Naive thymus-derived CD4-positive, alpha-beta T cell (primary cell): ENCODE results near the gene POPDC2. TPM values are rescaled to one million over a fixed set of nuclear protein-coding genes. Genes with fewer than 3 reads are reported as not detected.

Experiments
- ATAC-seq: fragments of 150-1000 bp; cut with Tn5 transposase; 2 replicates; pipeline ENCODE4 v1.10.0; 2021; ENCODE audit warnings: mild to moderate bottlenecking, moderate library complexity
- CTCF ChIA-PET: fragments of 350-600 bp; sonication (Branson Sonifier 250); formaldehyde crosslinking; loops from one replicate; lab custom pipeline; 2021; ENCODE audit warnings: antibody characterized with exemption; lab: Charles Lee
- POLR2A ChIA-PET: fragments of 350-600 bp; sonication (Branson Sonifier 250); formaldehyde crosslinking; loops from one replicate; lab custom pipeline; 2021; ENCODE audit warnings: antibody characterized with exemption, inconsistent platforms; lab: Charles Lee
- DNase-seq, 9 donors: peaks; one replicate each; pipeline versions ENCODE4 v3.0.0 to v3.0.0-alpha.2; 2020 to 2022; ENCODE audit warnings: mixed read lengths in 1 of 9
- H3K27ac ChIP-seq: one replicate; pipeline ENCODE4 v1.7.0; 2013; ENCODE audit warnings: mild to moderate bottlenecking, low read depth, low read length, moderate library complexity
- H3K27me3 ChIP-seq, 2 donors: one replicate each; pipeline ENCODE4 v1.7.0; 2013; ENCODE audit warnings: low read length in 2 of 2, mild to moderate bottlenecking in 2 of 2, moderate library complexity in 2 of 2; ENCODE audit not compliant: control insufficient read depth in 2 of 2, insufficient read depth in 2 of 2
- H3K36me3 ChIP-seq, 3 experiments: 1 replicate in 2 of 3; 2 replicates in 1 of 3; pipeline ENCODE4 v1.7.0; 2013; ENCODE audit warnings: low read length in 3 of 3, mild to moderate bottlenecking in 3 of 3, moderate library complexity in 1 of 3; ENCODE audit not compliant: insufficient read depth in 3 of 3, control insufficient read depth in 2 of 3
- H3K4me1 ChIP-seq, 2 donors: one replicate each; pipeline ENCODE4 v1.7.0; 2013; ENCODE audit warnings: low read length in 2 of 2, mild to moderate bottlenecking in 2 of 2, moderate library complexity in 1 of 2; ENCODE audit not compliant: control insufficient read depth in 2 of 2, insufficient read depth in 2 of 2
- H3K4me3 ChIP-seq: 2 replicates; pipeline ENCODE4 v1.7.0; 2013; ENCODE audit warnings: mild to moderate bottlenecking, low read length
- H3K9me3 ChIP-seq, 3 experiments: 1 replicate in 2 of 3; 2 replicates in 1 of 3; pipeline ENCODE4 v1.7.0; 2013; ENCODE audit warnings: low read length in 3 of 3; ENCODE audit not compliant: control insufficient read depth in 2 of 3
- H3K27ac Mint-ChIP-seq, 9 donors: one replicate each; pipeline ENCODE4 v1.8.0; 2020 to 2022; ENCODE audit warnings: mixed read lengths in 9 of 9, mild to moderate bottlenecking in 8 of 9, moderate library complexity in 5 of 9, inconsistent platforms in 2 of 9
- H3K27me3 Mint-ChIP-seq, 5 donors: one replicate each; pipeline ENCODE4 v1.8.0; 2021 to 2022; ENCODE audit warnings: mixed read lengths in 5 of 5, mild to moderate bottlenecking in 1 of 5
- H3K36me3 Mint-ChIP-seq, 5 donors: one replicate each; pipeline ENCODE4 v1.8.0; 2020 to 2022; ENCODE audit warnings: mixed read lengths in 5 of 5, mild to moderate bottlenecking in 3 of 5, inconsistent platforms in 1 of 5
- H3K4me1 Mint-ChIP-seq, 7 donors: one replicate each; pipeline ENCODE4 v1.8.0; 2020 to 2022; ENCODE audit warnings: mixed read lengths in 7 of 7, mild to moderate bottlenecking in 3 of 7, inconsistent platforms in 1 of 7
- H3K4me3 Mint-ChIP-seq, 10 donors: one replicate each; pipeline ENCODE4 v1.8.0; 2020 to 2022; ENCODE audit warnings: mild to moderate bottlenecking in 10 of 10, mixed read lengths in 10 of 10, moderate library complexity in 6 of 10, inconsistent platforms in 2 of 10
- H3K9me3 Mint-ChIP-seq, 11 donors: one replicate each; pipeline ENCODE4 v1.8.0; 2020 to 2022; ENCODE audit warnings: mixed read lengths in 11 of 11, mild to moderate bottlenecking in 4 of 11, inconsistent platforms in 1 of 11, moderate library complexity in 1 of 11
- intact Hi-C, 2 donors: fragments of 100-400 bp; cut with micrococcal nuclease; formaldehyde crosslinking; loops; one replicate each; pipeline ENCODE4 v1.15.1; 2023
- polyA plus RNA-seq, 2 donors: library from polyadenylated mRNA; unstranded; fragments of 300-500 nt; fragmentation: Illumina TruSeq; gene quantifications; one replicate each; pipeline ENCODE4 v1.2.3, GENCODE V29; 2021
- total RNA-seq, 6 experiments: library from RNA in 5 of 6; stranded (reverse) in 5 of 6; gene quantifications; 1 replicate in 5 of 6; 2 replicates in 1 of 6; pipeline ENCODE4 v1.2.3 and lab custom pipeline; 2021 to 2026

POPDC2 gene
- total and polyA plus RNA-seq, 7 experiments from 2014 or later: 2.0 to 6.0 (median 4.3) TPM

DNA sequence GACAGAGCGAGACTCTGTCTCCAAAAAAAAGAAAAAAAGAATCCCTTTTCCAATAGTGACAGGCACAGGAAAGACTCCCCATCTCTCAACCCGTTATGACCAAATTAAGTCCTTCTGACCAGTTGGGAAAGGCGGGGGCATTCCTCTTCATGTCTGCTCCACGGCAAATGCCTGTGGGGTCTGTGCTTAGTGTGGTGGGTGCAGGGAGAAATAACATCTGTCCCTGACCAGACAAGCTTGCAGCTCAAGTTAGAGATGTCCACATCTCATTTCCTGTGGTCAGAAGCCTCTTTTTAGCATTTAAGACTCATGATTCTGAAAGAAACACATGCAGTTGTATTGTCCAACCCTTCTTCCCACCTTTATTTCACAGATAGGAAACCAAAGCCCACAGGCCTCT lies 46.5 kb downstream of the POPDC2 start:
- Histone ChIP-seq H3K27me3 (no peaks in the 10 kb centered on the region), H3K9me3 (no peaks in the 10 kb centered on the region), H3K4me1 (no peaks in the 10 kb centered on the region), H3K4me3 (no peak overlapping the region), H3K36me3 (no peaks in the 10 kb centered on the region), H3K27ac (no peak overlapping the region)
- no peak overlapping the region for H3K4me3 Mint-ChIP-seq
- ChIA-PET POLR2A (no interaction called here), CTCF (no interaction called here)
- H3K27ac Mint-ChIP-seq: no peak overlapping the region
- intact Hi-C loops: no loop called here
- DNase-seq (no peak), ATAC-seq (no peak)
- peaks cover 8 to 36% (median 15%) of the 10 kb centered on the region in 5 donors for H3K27me3 Mint-ChIP-seq
- no peaks in the 10 kb centered on the region for H3K4me1 Mint-ChIP-seq
- H3K36me3 Mint-ChIP-seq: peaks cover 0 to 4% (median 0%) of the 10 kb centered on the region in 5 donors
- H3K9me3 Mint-ChIP-seq: no peaks in the 10 kb centered on the region

DNA sequence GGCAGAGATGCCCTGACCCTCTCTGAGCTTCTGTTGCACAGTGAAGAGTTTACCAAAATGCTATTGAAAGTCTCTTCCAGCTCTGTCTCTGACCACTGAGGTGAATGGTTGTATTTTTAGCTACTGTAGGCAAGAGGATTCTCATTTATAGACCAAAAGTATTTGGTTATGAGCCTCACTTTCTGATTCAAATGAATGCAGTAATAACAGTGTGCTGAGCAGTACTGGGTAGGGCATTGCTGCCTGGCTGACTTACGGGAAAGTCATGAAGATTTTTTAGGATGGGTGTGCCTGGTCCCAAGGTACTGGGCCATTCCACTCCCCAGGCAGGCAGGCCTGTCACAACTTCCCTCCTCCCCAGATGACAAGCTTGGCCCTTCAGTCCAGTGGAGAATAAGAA lies 47.2 kb downstream of the POPDC2 start:
- Mint-ChIP-seq H3K9me3 (no peaks in the 10 kb centered on the region), H3K4me3 (no peak overlapping the region), H3K27me3 (peaks cover 8 to 40% (median 18%) of the 10 kb centered on the region in 5 donors), H3K27ac (no peak overlapping the region), H3K36me3 (peaks cover 0 to 4% (median 0%) of the 10 kb centered on the region in 5 donors), H3K4me1 (no peaks in the 10 kb centered on the region)
- no peaks in the 10 kb centered on the region for H3K36me3 ChIP-seq
- H3K27me3 ChIP-seq: no peaks in the 10 kb centered on the region
- H3K4me1 ChIP-seq: no peaks in the 10 kb centered on the region
- H3K4me3 ChIP-seq: no peak overlapping the region
- CTCF ChIA-PET: no interaction called here
- DNase-seq: no peak
- H3K9me3 ChIP-seq: no peaks in the 10 kb centered on the region
- no peak for ATAC-seq
- POLR2A ChIA-PET: no interaction called here
- H3K27ac ChIP-seq: no peak overlapping the region
- intact Hi-C loops: no loop called here

DNA sequence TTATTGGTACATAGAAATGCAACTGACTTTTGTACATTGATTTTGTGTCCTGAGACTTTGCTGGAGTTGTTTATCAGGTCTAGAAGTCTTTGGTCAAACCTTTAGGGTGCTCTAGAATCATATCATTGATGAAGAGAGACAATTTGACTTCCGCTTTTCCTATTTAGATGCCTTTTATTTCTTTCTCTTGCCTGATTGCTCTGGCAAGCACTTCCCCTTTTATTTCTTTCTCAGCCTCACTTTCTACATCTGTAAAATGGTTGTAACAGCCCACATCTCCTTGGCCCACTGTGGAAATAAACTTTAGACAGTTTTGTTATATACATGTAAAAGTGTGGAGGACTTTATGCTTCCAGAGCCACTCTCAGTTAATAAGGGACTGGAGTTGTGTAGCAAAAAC lies 48.7 kb downstream of the POPDC2 start:
- no peak overlapping the region for H3K27ac ChIP-seq
- H3K4me3 ChIP-seq: no peak overlapping the region
- Mint-ChIP-seq H3K36me3 (peaks cover 0 to 4% (median 0%) of the 10 kb centered on the region in 5 donors), H3K27ac (no peak overlapping the region), H3K9me3 (no peaks in the 10 kb centered on the region), H3K4me1 (no peaks in the 10 kb centered on the region), H3K27me3 (peaks cover 8 to 41% (median 15%) of the 10 kb centered on the region in 5 donors), H3K4me3 (no peak overlapping the region)
- DNase-seq (no peak), ATAC-seq (no peak)
- H3K9me3 ChIP-seq: no peaks in the 10 kb centered on the region
- H3K4me1 ChIP-seq: no peaks in the 10 kb centered on the region
- no peaks in the 10 kb centered on the region for H3K27me3 ChIP-seq
- ChIA-PET CTCF (no interaction called here), POLR2A (no interaction called here)
- no peaks in the 10 kb centered on the region for H3K36me3 ChIP-seq
- intact Hi-C loops: no loop called here

DNA sequence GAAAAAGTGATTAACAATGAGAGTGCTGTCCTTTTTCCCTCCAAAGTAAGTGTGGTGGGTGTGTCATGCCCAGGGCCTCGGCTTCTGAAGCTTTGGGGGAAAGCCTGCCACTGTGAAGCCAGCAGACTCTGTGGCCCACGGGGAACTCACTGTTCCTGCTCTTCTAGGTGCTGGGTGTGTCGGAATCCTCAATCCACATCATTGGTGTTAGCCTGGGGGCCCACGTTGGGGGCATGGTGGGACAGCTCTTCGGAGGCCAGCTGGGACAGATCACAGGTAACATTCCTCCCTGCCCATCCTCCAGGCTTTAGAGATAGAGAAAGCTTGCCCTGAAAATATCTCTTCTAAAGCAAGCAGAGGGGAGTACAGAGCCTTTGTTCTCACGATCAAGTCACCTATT lies 51.1 kb downstream of the POPDC2 start:
- no peak for DNase-seq
- POLR2A ChIA-PET: no interaction called here
- Histone ChIP-seq H3K27ac (no peak overlapping the region), H3K4me1 (no peaks in the 10 kb centered on the region), H3K27me3 (no peaks in the 10 kb centered on the region), H3K4me3 (no peak overlapping the region), H3K9me3 (no peaks in the 10 kb centered on the region), H3K36me3 (no peaks in the 10 kb centered on the region)
- H3K27me3 Mint-ChIP-seq: peaks cover 8 to 36% (median 13%) of the 10 kb centered on the region in 5 donors
- intact Hi-C loops: no loop called here
- no peaks in the 10 kb centered on the region for H3K9me3 Mint-ChIP-seq
- no peak overlapping the region for H3K27ac Mint-ChIP-seq
- ATAC-seq: no peak
- H3K4me1 Mint-ChIP-seq: peaks cover 0 to 5% (median 0%) of the 10 kb centered on the region in 7 donors
- CTCF ChIA-PET: no interaction called here
- no peak overlapping the region for H3K4me3 Mint-ChIP-seq
- H3K36me3 Mint-ChIP-seq: peaks cover 0 to 4% (median 0%) of the 10 kb centered on the region in 5 donors

DNA sequence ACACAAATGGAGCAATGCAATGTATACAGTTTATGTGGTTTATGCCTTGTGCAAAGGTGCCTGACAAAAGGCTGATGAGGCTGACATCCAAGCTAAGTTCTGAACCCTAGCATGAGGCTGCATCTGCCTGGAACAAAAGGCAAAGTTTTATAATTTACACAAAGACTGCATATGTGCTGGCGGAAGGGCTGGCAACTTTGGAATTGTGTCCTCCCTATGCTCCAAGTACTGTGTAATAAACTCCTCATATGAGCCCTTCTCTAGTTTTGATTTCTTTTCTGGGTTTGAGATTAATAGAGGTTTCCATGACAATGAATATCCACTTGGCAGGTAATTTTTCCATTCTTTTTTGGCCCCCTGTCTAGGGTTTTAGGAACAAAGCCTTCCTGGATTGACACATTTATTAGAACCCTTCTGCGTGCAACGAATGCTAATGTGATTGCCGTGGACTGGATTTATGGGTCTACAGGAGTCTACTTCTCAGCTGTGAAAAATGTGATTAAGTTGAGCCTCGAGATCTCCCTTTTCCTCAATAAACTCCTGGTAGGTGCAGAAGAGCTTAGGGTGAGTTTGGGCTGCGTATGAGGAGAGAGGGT lies 51.9 kb downstream of the POPDC2 start:
- Histone ChIP-seq H3K4me1 (no peaks in the 10 kb centered on the region), H3K27me3 (no peaks in the 10 kb centered on the region), H3K4me3 (no peak overlapping the region), H3K36me3 (no peaks in the 10 kb centered on the region), H3K27ac (no peak overlapping the region), H3K9me3 (no peaks in the 10 kb centered on the region)
- CTCF ChIA-PET: no interaction called here
- no peaks in the 10 kb centered on the region for H3K9me3 Mint-ChIP-seq
- POLR2A ChIA-PET: no interaction called here
- no peak overlapping the region for H3K4me3 Mint-ChIP-seq
- peaks cover 0 to 4% (median 0%) of the 10 kb centered on the region in 5 donors for H3K36me3 Mint-ChIP-seq
- no peak overlapping the region for H3K27ac Mint-ChIP-seq
- intact Hi-C loops: no loop called here
- ATAC-seq: no peak
- H3K27me3 Mint-ChIP-seq: peaks cover 8 to 36% (median 15%) of the 10 kb centered on the region in 5 donors
- DNase-seq: no peak
- H3K4me1 Mint-ChIP-seq: peaks cover 0 to 7% (median 0%) of the 10 kb centered on the region in 7 donors

DNA sequence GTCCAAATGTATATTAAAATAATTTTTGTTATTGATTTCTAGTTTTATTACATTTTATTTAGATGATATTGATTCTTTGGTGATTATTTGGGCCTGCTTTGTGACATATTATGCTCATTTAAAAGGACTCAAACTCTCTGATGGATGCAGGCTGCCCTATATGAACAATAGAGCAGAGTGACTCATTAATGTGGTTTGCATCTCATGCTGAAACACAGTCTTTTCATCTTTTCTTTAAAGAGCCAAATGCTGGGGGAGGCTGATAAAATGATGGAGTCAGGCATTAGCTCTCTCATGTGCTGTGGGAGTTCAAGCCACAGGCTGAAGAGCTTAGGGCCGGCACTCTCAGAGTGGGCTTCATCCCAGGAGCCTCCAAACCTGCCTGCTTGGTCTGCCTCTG lies 55.5 kb downstream of the POPDC2 start:
- peaks cover 0 to 16% (median 0%) of the 10 kb centered on the region in 7 donors for H3K4me1 Mint-ChIP-seq
- intact Hi-C loops: no loop called here
- no peaks in the 10 kb centered on the region for H3K36me3 Mint-ChIP-seq
- no peaks in the 10 kb centered on the region for H3K4me1 ChIP-seq
- peaks cover 4 to 17% (median 9%) of the 10 kb centered on the region in 5 donors for H3K27me3 Mint-ChIP-seq
- H3K27ac Mint-ChIP-seq: no peak overlapping the region
- DNase-seq (no peak), ATAC-seq (no peak)
- no peaks in the 10 kb centered on the region for H3K9me3 ChIP-seq
- no peaks in the 10 kb centered on the region for H3K36me3 ChIP-seq
- no peak overlapping the region for H3K4me3 Mint-ChIP-seq
- no peaks in the 10 kb centered on the region for H3K9me3 Mint-ChIP-seq
- ChIA-PET CTCF (no interaction called here), POLR2A (no interaction called here)
- H3K27me3 ChIP-seq: no peaks in the 10 kb centered on the region
- H3K27ac ChIP-seq: no peak overlapping the region
- no peak overlapping the region for H3K4me3 ChIP-seq

DNA sequence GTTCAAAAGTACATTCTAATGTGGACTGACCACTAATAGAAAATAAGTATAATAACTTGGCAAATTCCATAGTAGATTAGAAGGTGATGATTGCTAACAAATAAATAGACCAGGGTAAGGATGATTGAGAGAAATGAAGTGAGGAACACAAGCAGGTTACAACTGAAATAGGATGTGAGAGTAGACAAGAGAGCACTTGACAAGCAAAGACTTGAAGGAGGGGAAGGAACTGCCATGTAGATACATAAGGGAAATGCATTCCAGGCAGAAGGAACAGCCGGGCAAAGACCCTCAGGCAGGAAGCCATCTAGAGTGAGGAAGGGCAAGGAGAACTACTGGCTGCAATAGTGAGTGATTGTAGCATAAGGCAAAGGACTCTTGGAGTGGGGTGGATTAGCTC lies 57.7 kb downstream of the POPDC2 start:
- H3K4me1 ChIP-seq: no peaks in the 10 kb centered on the region
- H3K36me3 Mint-ChIP-seq: no peaks in the 10 kb centered on the region
- DNase-seq: no peak
- no peaks in the 10 kb centered on the region for H3K36me3 ChIP-seq
- peaks cover 0 to 4% (median 1%) of the 10 kb centered on the region in 5 donors for H3K27me3 Mint-ChIP-seq
- intact Hi-C loops: no loop called here
- H3K9me3 ChIP-seq: no peaks in the 10 kb centered on the region
- POLR2A ChIA-PET: no interaction called here
- H3K4me1 Mint-ChIP-seq: peaks cover 0 to 28% (median 0%) of the 10 kb centered on the region in 7 donors
- no peak for ATAC-seq
- H3K27ac ChIP-seq: no peak overlapping the region
- H3K9me3 Mint-ChIP-seq: peaks cover 0 to 2% (median 0%) of the 10 kb centered on the region in 11 donors
- H3K4me3 Mint-ChIP-seq: no peak overlapping the region
- no peak overlapping the region for H3K4me3 ChIP-seq
- H3K27me3 ChIP-seq: no peaks in the 10 kb centered on the region
- H3K27ac Mint-ChIP-seq: no peak overlapping the region
- CTCF ChIA-PET: no interaction called here
